Vagina (tissue), 2 donors: ENCODE data around the gene SLX4. TPM values are rescaled to one million over a fixed set of nuclear protein-coding genes. Genes with fewer than 3 reads are reported as not detected.

ENCODE experiments used
- DNase-seq, 2 donors: peaks; one replicate each; pipeline ENCODE4 v3.0.0-alpha.2; 2017; ENCODE audit errors: extremely low spot score in 2 of 2
- H3K27ac ChIP-seq: fragments of 200-600 bp; sonication (generic); one replicate; pipeline ENCODE4 v1.5.1; 2019
- H3K27me3 ChIP-seq: fragments of 200-600 bp; sonication (generic); one replicate; pipeline ENCODE4 v1.5.1; 2019
- H3K36me3 ChIP-seq, 2 donors: fragments of 200-600 bp; sonication (generic); one replicate each; pipeline ENCODE4 v1.5.1; 2017 to 2019
- H3K4me1 ChIP-seq: fragments of 200-600 bp; sonication (generic); one replicate; pipeline ENCODE4 v1.5.1; 2019
- H3K4me3 ChIP-seq, 2 donors: fragments of 200-600 bp; sonication (generic); 1 replicate in 1 of 2; 2 replicates in 1 of 2; pipeline ENCODE4 v1.5.1; 2016 to 2019
- H3K9me3 ChIP-seq: fragments of 200-600 bp; sonication (generic); one replicate; pipeline ENCODE4 v1.5.1; 2019
- POLR2A ChIP-seq, 2 donors: fragments of 450-650 bp; IDR thresholded peaks; one replicate each; pipeline ENCODE4 v1.6.1; 2017; ENCODE audit warnings: antibody characterized with exemption in 2 of 2, mild to moderate bottlenecking in 2 of 2, moderate library complexity in 2 of 2
- POLR2AphosphoS5 ChIP-seq, 2 donors: sonication (generic); formaldehyde crosslinking; IDR thresholded peaks; one replicate each; pipeline ENCODE4 v1.9.0; 2017; ENCODE audit warnings: antibody characterized with exemption in 2 of 2, mild to moderate bottlenecking in 2 of 2, low read depth in 1 of 2; ENCODE audit not compliant: insufficient read depth in 1 of 2
- intact Hi-C: fragments of 100-400 bp; cut with DNase I; formaldehyde crosslinking; loops from one replicate; pipeline ENCODE4 v1.15.1; 2023
- total RNA-seq: library from RNA; depleted of rRNA; stranded (reverse); fragments of >200 nt; gene quantifications from one replicate; pipeline ENCODE4 v1.2.3, GENCODE V29; 2016
- TF ChIP-seq, protein P1 (sequence below), 3 experiments: fragments of 450-650 bp in 2 of 3; fragments of 200-600 bp in 1 of 3; sonication (generic) in 1 of 3; IDR thresholded peaks; one replicate each; pipeline ENCODE4 v1.5.1; 2017 to 2019; ENCODE audit warnings: antibody characterized with exemption in 3 of 3, mild to moderate bottlenecking in 2 of 3, moderate library complexity in 2 of 3

Gene SLX4
- total RNA-seq, 1 donor from 2014 or later: 3.9 TPM

DNA sequence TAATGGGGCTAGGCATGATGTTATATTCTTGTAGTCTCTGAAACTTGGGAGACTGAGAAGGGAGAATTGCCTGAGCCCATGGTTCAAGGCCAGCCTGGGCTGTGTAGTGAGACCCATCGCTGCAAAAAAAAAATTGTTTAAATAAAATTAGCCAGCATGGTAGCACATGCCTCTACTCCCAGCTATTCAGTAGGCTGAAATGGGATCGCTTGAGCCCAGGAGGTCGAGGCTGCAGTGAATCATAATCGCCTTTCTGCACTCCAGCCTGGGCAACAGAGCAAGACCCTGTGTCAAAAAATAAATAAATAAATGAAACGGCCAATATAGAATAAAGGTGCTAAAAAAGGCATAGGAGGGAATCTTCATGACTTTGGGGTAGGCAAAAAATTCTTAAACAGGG lies 13.9 kb upstream of the SLX4 start:
- no peak for DNase-seq
- no peaks in the 10 kb centered on the region for H3K27me3 ChIP-seq
- intact Hi-C loops: no loop called here
- no peaks in the 10 kb centered on the region for H3K4me1 ChIP-seq
- no peak overlapping the region for H3K4me3 ChIP-seq
- H3K27ac ChIP-seq: no peak overlapping the region
- TF ChIP-seq POLR2AphosphoS5 (IDR thresholded peaks at IDR 0.05; ENCODE audit: insufficient read depth in 1 of 2, low read depth in 1 of 2) (no peak), POLR2A (IDR thresholded peaks at IDR 0.05) (no peak)
- TF ChIP-seq, protein P1, sequence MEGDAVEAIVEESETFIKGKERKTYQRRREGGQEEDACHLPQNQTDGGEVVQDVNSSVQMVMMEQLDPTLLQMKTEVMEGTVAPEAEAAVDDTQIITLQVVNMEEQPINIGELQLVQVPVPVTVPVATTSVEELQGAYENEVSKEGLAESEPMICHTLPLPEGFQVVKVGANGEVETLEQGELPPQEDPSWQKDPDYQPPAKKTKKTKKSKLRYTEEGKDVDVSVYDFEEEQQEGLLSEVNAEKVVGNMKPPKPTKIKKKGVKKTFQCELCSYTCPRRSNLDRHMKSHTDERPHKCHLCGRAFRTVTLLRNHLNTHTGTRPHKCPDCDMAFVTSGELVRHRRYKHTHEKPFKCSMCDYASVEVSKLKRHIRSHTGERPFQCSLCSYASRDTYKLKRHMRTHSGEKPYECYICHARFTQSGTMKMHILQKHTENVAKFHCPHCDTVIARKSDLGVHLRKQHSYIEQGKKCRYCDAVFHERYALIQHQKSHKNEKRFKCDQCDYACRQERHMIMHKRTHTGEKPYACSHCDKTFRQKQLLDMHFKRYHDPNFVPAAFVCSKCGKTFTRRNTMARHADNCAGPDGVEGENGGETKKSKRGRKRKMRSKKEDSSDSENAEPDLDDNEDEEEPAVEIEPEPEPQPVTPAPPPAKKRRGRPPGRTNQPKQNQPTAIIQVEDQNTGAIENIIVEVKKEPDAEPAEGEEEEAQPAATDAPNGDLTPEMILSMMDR (IDR thresholded peaks at IDR 0.05): no peak
- no peaks in the 10 kb centered on the region for H3K36me3 ChIP-seq
- H3K9me3 ChIP-seq: no peaks in the 10 kb centered on the region

- H3K9me3 ChIP-seq: no peaks in the 10 kb centered on the region
- H3K27ac ChIP-seq: no peak overlapping the region
- no peak overlapping the region for H3K4me3 ChIP-seq
- no peaks in the 10 kb centered on the region for H3K36me3 ChIP-seq
- no peak for DNase-seq
- H3K4me1 ChIP-seq: peaks cover 3% of the 10 kb centered on the region
- H3K27me3 ChIP-seq: no peaks in the 10 kb centered on the region
- intact Hi-C loops: no loop called here
- TF ChIP-seq, protein P1 (IDR thresholded peaks at IDR 0.05): no peak
- TF ChIP-seq POLR2A (IDR thresholded peaks at IDR 0.05) (no peak), POLR2AphosphoS5 (IDR thresholded peaks at IDR 0.05; ENCODE audit: insufficient read depth in 1 of 2, low read depth in 1 of 2) (no peak)
Observed at GRCh38 chr16:3623642-3624041, 12.2 kb upstream of the SLX4 start.

DNA sequence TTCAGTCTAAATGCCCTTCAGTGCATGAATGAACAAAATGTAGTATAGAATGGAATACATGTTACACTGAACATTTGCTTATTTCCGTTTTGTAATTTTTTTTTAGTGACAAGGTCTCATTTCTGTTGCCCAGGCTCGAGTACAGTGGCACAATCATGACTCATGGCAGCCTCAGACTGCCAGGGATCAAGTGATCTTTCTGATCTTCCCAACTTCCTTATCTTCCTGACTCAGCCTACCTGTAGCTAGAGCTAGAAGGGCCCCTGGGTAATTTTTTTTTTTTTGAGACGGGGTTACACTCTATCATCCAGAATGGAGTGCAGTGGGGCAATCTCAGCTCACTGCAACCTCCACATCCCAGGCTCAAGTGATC lies 7.3 kb upstream of the SLX4 start:
- Histone ChIP-seq H3K27ac (no peak overlapping the region), H3K9me3 (no peaks in the 10 kb centered on the region)

GRCh38 chr16:3612510-3613466 lies 1.4 kb upstream of the SLX4 start:
- no peaks in the 10 kb centered on the region for H3K27me3 ChIP-seq
- DNase-seq: no peak
- TF ChIP-seq, protein P1 (IDR thresholded peaks at IDR 0.05): no peak
- TF ChIP-seq POLR2AphosphoS5 (IDR thresholded peaks at IDR 0.05; ENCODE audit: insufficient read depth in 1 of 2, low read depth in 1 of 2) (no peak), POLR2A (IDR thresholded peaks at IDR 0.05) (no peak)
- no peak overlapping the region for H3K27ac ChIP-seq
- peak overlapping the region; percentile 85 to 100 for H3K4me3 ChIP-seq
- intact Hi-C loops: no loop called here
- no peaks in the 10 kb centered on the region for H3K9me3 ChIP-seq
- peaks cover 32% of the 10 kb centered on the region for H3K4me1 ChIP-seq
- H3K36me3 ChIP-seq: no peaks in the 10 kb centered on the region

More for the DNA sequence above, 7.3 kb upstream of the SLX4 start:
- no peak overlapping the region for H3K4me3 ChIP-seq
- H3K27me3 ChIP-seq: no peaks in the 10 kb centered on the region
- TF ChIP-seq POLR2A (IDR thresholded peaks at IDR 0.05) (no peak), POLR2AphosphoS5 (IDR thresholded peaks at IDR 0.05; ENCODE audit: insufficient read depth in 1 of 2, low read depth in 1 of 2) (peak in 1 of 2 donors; percentile 55)
- TF ChIP-seq, protein P1 (IDR thresholded peaks at IDR 0.05): no peak
- no peaks in the 10 kb centered on the region for H3K36me3 ChIP-seq
- peaks cover 3% of the 10 kb centered on the region for H3K4me1 ChIP-seq
- intact Hi-C loops: no loop called here
- DNase-seq: no peak

GRCh38 chr16:3610698-3611145 lies 684 bp downstream of the SLX4 start:
- intact Hi-C loops: no loop called here
- H3K27me3 ChIP-seq: no peaks in the 10 kb centered on the region
- no peaks in the 10 kb centered on the region for H3K36me3 ChIP-seq
- no peak for TF ChIP-seq POLR2AphosphoS5 (IDR thresholded peaks at IDR 0.05; ENCODE audit: insufficient read depth in 1 of 2, low read depth in 1 of 2)
- TF ChIP-seq POLR2A (IDR thresholded peaks at IDR 0.05): no peak
- TF ChIP-seq, protein P1 (IDR thresholded peaks at IDR 0.05): no peak
- no peak for DNase-seq
- H3K9me3 ChIP-seq: no peaks in the 10 kb centered on the region
- H3K4me1 ChIP-seq: peaks cover 32% of the 10 kb centered on the region
- H3K4me3 ChIP-seq: peak overlapping the region; percentile 85 to 100
- peak overlapping the region; percentile 86 for H3K27ac ChIP-seq
